Lower leg skin (tissue), 3 donors: ENCODE results near the gene ZNF273.

Source experiments
- POLR2A ChIP-seq, 2 donors: fragments of 450-650 bp; IDR thresholded peaks; one replicate each; pipeline ENCODE4 v1.6.1; 2016 to 2017; ENCODE audit warnings: antibody characterized with exemption in 2 of 2, mild to moderate bottlenecking in 1 of 2, moderate library complexity in 1 of 2
- TF ChIP-seq, protein P1 (sequence below), 3 donors: fragments of 450-650 bp; IDR thresholded peaks; one replicate each; pipeline ENCODE4 v1.5.1; 2016; ENCODE audit warnings: antibody characterized with exemption in 3 of 3, mild to moderate bottlenecking in 3 of 3, moderate library complexity in 2 of 3

GRCh38 chr7:64853679-64854078 is 49.4 kb upstream of the ZNF273 start:
- TF ChIP-seq POLR2A (IDR thresholded peaks at IDR 0.05) = no peak
- TF ChIP-seq, protein P1, sequence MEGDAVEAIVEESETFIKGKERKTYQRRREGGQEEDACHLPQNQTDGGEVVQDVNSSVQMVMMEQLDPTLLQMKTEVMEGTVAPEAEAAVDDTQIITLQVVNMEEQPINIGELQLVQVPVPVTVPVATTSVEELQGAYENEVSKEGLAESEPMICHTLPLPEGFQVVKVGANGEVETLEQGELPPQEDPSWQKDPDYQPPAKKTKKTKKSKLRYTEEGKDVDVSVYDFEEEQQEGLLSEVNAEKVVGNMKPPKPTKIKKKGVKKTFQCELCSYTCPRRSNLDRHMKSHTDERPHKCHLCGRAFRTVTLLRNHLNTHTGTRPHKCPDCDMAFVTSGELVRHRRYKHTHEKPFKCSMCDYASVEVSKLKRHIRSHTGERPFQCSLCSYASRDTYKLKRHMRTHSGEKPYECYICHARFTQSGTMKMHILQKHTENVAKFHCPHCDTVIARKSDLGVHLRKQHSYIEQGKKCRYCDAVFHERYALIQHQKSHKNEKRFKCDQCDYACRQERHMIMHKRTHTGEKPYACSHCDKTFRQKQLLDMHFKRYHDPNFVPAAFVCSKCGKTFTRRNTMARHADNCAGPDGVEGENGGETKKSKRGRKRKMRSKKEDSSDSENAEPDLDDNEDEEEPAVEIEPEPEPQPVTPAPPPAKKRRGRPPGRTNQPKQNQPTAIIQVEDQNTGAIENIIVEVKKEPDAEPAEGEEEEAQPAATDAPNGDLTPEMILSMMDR (IDR thresholded peaks at IDR 0.05) = no peak
